ENCODE data around the gene PLEK2. TPM values are rescaled to one million over a fixed set of nuclear protein-coding genes. Genes with fewer than 3 reads are reported as not detected.
A peak's percentile ranks its signal among the peaks of the same experiment; 100 is the strongest.

Gene PLEK2
- total RNA-seq, 1 donor from 2014 or later, result not detected

DNA sequence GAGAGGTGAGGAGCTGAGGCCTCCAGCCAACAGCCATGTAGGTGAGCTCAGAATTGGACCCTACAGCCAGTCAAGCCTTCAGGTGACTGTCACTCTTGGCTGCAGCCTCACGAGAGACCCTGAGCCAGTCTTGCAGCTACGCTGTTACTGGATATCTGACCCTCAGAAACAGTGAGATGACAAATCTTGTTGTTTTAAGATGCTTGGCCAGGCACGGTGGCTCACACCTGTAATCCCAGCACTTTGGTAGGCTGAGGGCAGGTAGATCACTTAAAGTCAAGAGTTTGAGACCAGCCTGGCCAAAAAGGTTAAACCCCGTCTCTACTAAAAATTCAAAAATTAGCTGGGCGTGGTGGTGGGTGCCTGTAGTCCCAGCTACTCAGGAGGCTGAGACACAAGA, 6.2 kb downstream of the PLEK2 start:
- Mint-ChIP-seq H3K27ac (no peak overlapping the region), H3K9me3 (peaks cover 5% of the 10 kb centered on the region), H3K36me3 (no peaks in the 10 kb centered on the region), H3K27me3 (ENCODE audit: low read depth) (no peaks in the 10 kb centered on the region), H3K4me1 (peaks cover 3% of the 10 kb centered on the region), H3K4me3 (no peak overlapping the region)
- no peak for DNase-seq (ENCODE audit: low spot score in 2 of 2, unreplicated experiment in 2 of 2)
- TF ChIP-seq CTCF (IDR thresholded peaks at IDR 0.05; ENCODE audit: unreplicated experiment), result no peak

DNA sequence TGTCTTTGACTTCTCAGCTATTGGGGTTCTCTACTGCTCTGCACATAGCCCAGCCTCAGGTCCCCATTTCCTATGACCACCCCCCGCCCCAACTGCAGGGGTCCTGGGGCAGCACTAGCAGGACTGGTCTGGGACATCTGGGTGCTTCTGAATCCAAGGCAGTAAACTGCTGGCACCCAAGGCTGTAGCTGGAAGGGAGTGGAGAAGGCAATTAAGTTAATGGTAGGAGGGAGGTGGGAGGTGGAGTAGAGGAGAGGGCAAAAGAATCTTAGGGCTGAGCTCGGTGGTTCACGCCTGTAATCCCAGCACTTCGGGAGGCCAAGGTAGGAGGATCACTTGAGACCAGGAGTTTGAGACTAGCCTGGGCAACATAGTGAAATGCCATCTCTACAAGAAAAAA, 11.5 kb downstream of the PLEK2 start:
- Mint-ChIP-seq H3K27me3 (ENCODE audit: low read depth) (no peaks in the 10 kb centered on the region), H3K27ac (no peak overlapping the region), H3K4me1 (peaks cover 11% of the 10 kb centered on the region), H3K4me3 (no peak overlapping the region), H3K9me3 (peaks cover 5% of the 10 kb centered on the region), H3K36me3 (no peaks in the 10 kb centered on the region)
- no peak for DNase-seq (ENCODE audit: low spot score in 2 of 2, unreplicated experiment in 2 of 2)
- TF ChIP-seq CTCF (IDR thresholded peaks at IDR 0.05; ENCODE audit: unreplicated experiment), result no peak

GRCh38 chr14:67397536-67397935, 14.4 kb downstream of the PLEK2 start:
- Mint-ChIP-seq H3K36me3 (no peaks in the 10 kb centered on the region), H3K9me3 (peaks cover 2% of the 10 kb centered on the region), H3K4me3 (no peak overlapping the region), H3K27ac (no peak overlapping the region), H3K27me3 (ENCODE audit: low read depth) (no peaks in the 10 kb centered on the region), H3K4me1 (peaks cover 19% of the 10 kb centered on the region)
- TF ChIP-seq CTCF (IDR thresholded peaks at IDR 0.05; ENCODE audit: unreplicated experiment), result no peak
- no peak for DNase-seq (ENCODE audit: low spot score in 2 of 2, unreplicated experiment in 2 of 2)

GRCh38 chr14:67396381-67396970, 15.5 kb downstream of the PLEK2 start:
- DNase-seq (ENCODE audit: low spot score in 2 of 2, unreplicated experiment in 2 of 2), result no peak
- Mint-ChIP-seq H3K27ac (peak overlapping the region; percentile 18), H3K36me3 (no peaks in the 10 kb centered on the region)

DNA sequence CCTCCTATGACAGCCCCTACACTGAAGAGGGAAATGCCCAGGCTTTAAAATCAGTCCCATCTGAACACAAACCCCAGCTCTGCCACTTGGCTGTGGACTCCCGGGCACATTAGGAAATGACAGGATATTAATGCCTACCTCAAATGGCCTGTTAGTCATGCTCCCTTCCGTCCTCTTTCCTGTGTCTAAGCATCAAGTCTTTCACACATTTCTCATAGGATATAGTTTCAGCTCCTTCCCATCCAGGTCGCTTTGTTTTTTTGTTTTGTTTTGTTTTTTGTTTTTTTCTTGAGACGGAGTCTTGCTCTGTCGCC, 16.1 kb downstream of the PLEK2 start:
- Mint-ChIP-seq H3K4me1 (peaks cover 31% of the 10 kb centered on the region), H3K9me3 (no peaks in the 10 kb centered on the region), H3K27ac (no peak overlapping the region), H3K4me3 (no peak overlapping the region), H3K27me3 (ENCODE audit: low read depth) (no peaks in the 10 kb centered on the region), H3K36me3 (no peaks in the 10 kb centered on the region)
- no peak for TF ChIP-seq CTCF (IDR thresholded peaks at IDR 0.05; ENCODE audit: unreplicated experiment)
- DNase-seq (ENCODE audit: low spot score in 2 of 2, unreplicated experiment in 2 of 2), result no peak

More at GRCh38 chr14:67396381-67396970, 15.5 kb downstream of the PLEK2 start:
- H3K4me1 Mint-ChIP-seq, result peaks cover 28% of the 10 kb centered on the region
- no peaks in the 10 kb centered on the region for H3K27me3 Mint-ChIP-seq (ENCODE audit: low read depth)
- no peaks in the 10 kb centered on the region for H3K9me3 Mint-ChIP-seq
- no peak overlapping the region for H3K4me3 Mint-ChIP-seq
- no peak for TF ChIP-seq CTCF (IDR thresholded peaks at IDR 0.05; ENCODE audit: unreplicated experiment)

Measured in mesothelial cell of epicardium (in vitro differentiated cells).